ENCODE data around the gene VTI1A.
"Not testable (repeated sequence)": the region's sequence is repeated elsewhere in the genome, so short reads cannot be mapped to it uniquely, and the experiment has no call there.

VTI1A gene

DNA sequence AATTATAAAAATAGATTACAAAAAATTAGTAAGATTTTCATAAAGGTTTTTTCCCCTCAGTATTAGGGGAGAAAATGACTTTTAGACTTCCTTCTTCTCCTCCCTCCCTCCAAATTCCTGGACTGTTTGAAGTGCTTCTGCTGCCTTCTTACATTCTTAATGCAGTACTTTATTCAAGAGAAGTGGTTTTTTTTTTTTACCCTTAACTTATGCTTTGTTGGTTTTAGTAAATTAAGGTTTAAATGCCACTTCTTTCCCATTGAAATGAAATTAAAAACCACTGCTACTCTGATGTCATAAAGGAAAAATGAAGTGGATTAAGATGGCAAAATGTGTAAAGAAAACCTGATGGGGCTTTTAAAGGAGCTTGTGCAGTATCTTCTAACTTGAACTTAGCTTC lies 140.7 kb downstream of the VTI1A start:
- Histone ChIP-seq H3K4me2 (ENCODE audit: low read depth, low read length, poor library complexity, severe bottlenecking) (no peak overlapping the region), H3K9me2 (replicated peaks; ENCODE audit: low read depth, low read length) (no peaks in the 10 kb centered on the region), H3K79me2 (ENCODE audit: insufficient read depth, low read length) (no peaks in the 10 kb centered on the region), H3F3A (ENCODE audit: low read depth) (no peaks in the 10 kb centered on the region), H3K9ac (ENCODE audit: low read depth, low read length, poor library complexity, severe bottlenecking) (no peak overlapping the region), H4K20me1 (ENCODE audit: insufficient read depth, low read length, poor library complexity, severe bottlenecking) (no peaks in the 10 kb centered on the region), H3K4me3 (ENCODE audit: low read length, poor library complexity, severe bottlenecking) (no peak overlapping the region), H3K9me3 (ENCODE audit: insufficient read depth, low read depth, low read length) (no peaks in the 10 kb centered on the region), H3K4me1 (ENCODE audit: insufficient read depth, low read length, poor library complexity, severe bottlenecking) (no peaks in the 10 kb centered on the region), H3K36me3 (ENCODE audit: insufficient read depth, low read length) (no peaks in the 10 kb centered on the region; the same call in 1 of the 2 replicates), H3K27me3 (ENCODE audit: insufficient read depth, low read length, poor library complexity, severe bottlenecking) (no peaks in the 10 kb centered on the region), H2AFZ (ENCODE audit: low read length) (no peak overlapping the region)
- no peak for TF ChIP-seq EZH2phosphoT487 (IDR thresholded peaks at IDR 0.05; ENCODE audit: borderline replicate concordance)
- TF ChIP-seq, protein P1, sequence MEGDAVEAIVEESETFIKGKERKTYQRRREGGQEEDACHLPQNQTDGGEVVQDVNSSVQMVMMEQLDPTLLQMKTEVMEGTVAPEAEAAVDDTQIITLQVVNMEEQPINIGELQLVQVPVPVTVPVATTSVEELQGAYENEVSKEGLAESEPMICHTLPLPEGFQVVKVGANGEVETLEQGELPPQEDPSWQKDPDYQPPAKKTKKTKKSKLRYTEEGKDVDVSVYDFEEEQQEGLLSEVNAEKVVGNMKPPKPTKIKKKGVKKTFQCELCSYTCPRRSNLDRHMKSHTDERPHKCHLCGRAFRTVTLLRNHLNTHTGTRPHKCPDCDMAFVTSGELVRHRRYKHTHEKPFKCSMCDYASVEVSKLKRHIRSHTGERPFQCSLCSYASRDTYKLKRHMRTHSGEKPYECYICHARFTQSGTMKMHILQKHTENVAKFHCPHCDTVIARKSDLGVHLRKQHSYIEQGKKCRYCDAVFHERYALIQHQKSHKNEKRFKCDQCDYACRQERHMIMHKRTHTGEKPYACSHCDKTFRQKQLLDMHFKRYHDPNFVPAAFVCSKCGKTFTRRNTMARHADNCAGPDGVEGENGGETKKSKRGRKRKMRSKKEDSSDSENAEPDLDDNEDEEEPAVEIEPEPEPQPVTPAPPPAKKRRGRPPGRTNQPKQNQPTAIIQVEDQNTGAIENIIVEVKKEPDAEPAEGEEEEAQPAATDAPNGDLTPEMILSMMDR (conservative IDR thresholded peaks at IDR 0.05; ENCODE audit: low read length) = no peak

DNA sequence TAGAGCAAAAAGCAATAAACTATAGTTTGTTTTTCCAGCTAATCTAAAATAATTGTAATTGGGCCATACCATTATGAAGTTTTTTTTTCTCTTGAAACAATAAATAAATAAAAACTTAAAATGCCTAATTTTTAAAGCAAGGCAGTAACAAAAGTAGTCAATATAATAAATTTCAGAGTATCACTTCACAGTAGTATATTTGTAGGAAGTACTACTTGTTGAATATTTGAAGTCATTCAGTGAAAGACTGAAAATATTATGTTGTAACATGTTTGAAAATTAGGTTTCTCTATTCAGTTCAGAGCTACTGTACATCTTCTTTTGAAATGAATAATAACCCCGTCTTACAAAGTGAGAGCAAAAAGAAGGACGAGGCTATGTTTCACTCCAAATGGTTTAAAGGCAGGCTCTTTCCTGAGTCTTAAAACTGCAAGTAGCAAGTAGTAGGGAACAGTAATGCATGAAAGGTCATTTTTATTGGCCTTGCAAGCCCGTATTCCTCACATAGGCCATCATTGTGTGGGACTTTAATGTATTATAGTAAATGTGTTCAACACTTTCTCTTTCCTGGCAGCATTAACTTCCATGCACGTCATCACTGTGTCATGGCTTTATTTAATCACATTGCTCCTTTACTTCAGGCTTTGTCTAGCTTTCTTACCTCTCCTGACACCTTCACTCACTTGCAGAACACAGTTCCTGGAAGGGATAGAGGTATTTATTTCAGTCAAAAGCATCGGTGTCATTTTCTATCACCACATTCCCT lies 141.4 kb downstream of the VTI1A start:
- TF ChIP-seq, protein P1 (conservative IDR thresholded peaks at IDR 0.05; ENCODE audit: low read length) = no peak
- no peak for TF ChIP-seq EZH2phosphoT487 (IDR thresholded peaks at IDR 0.05; ENCODE audit: borderline replicate concordance)
- H4K20me1 ChIP-seq (ENCODE audit: insufficient read depth, low read length, poor library complexity, severe bottlenecking) = no peaks in the 10 kb centered on the region
- H3F3A ChIP-seq (ENCODE audit: low read depth) = no peaks in the 10 kb centered on the region
- H3K79me2 ChIP-seq (ENCODE audit: insufficient read depth, low read length) = no peaks in the 10 kb centered on the region
- H3K9me2 ChIP-seq (replicated peaks; ENCODE audit: low read depth, low read length) = no peaks in the 10 kb centered on the region
- H3K4me2 ChIP-seq (ENCODE audit: low read depth, low read length, poor library complexity, severe bottlenecking) = no peak overlapping the region
- no peaks in the 10 kb centered on the region for H3K27me3 ChIP-seq (ENCODE audit: insufficient read depth, low read length, poor library complexity, severe bottlenecking)
- H3K9me3 ChIP-seq (ENCODE audit: insufficient read depth, low read depth, low read length) = no peaks in the 10 kb centered on the region
- no peak overlapping the region for H3K4me3 ChIP-seq (ENCODE audit: low read length, poor library complexity, severe bottlenecking)
- no peaks in the 10 kb centered on the region; the same call in 1 of the 2 replicates for H3K36me3 ChIP-seq (ENCODE audit: insufficient read depth, low read length)
- H3K9ac ChIP-seq (ENCODE audit: low read depth, low read length, poor library complexity, severe bottlenecking) = no peak overlapping the region
- no peak overlapping the region for H2AFZ ChIP-seq (ENCODE audit: low read length)
- no peaks in the 10 kb centered on the region for H3K4me1 ChIP-seq (ENCODE audit: insufficient read depth, low read length, poor library complexity, severe bottlenecking)

DNA sequence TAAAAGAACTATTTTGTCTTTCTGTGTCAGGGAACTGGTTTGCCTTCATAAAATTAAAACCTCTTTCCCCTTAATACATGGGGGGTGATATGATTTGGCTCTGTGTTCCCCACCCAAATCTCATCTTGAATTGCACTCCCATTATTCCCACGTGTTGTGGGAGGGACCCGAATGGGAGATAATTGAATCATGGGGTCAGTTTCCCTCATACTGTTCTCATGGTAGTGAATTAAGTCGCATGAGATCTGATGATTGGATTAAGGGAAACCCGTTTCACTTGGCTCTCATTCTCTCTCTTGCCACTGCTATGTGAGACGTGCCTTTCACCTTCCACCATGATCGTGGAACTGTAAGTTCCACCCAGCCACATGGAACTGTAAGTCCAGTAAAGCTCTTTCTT lies 142.1 kb downstream of the VTI1A start:
- TF ChIP-seq EZH2phosphoT487 (IDR thresholded peaks at IDR 0.05; ENCODE audit: borderline replicate concordance) = no peak
- TF ChIP-seq, protein P1 (conservative IDR thresholded peaks at IDR 0.05; ENCODE audit: low read length) = no peak
- Histone ChIP-seq H3K4me1 (ENCODE audit: insufficient read depth, low read length, poor library complexity, severe bottlenecking) (no peaks in the 10 kb centered on the region), H3K9me3 (ENCODE audit: insufficient read depth, low read depth, low read length) (no peaks in the 10 kb centered on the region), H3K79me2 (ENCODE audit: insufficient read depth, low read length) (no peaks in the 10 kb centered on the region), H3K27me3 (ENCODE audit: insufficient read depth, low read length, poor library complexity, severe bottlenecking) (no peaks in the 10 kb centered on the region), H3K4me3 (ENCODE audit: low read length, poor library complexity, severe bottlenecking) (no peak overlapping the region), H3K4me2 (ENCODE audit: low read depth, low read length, poor library complexity, severe bottlenecking) (no peak overlapping the region), H3K9me2 (replicated peaks; ENCODE audit: low read depth, low read length) (no peaks in the 10 kb centered on the region), H3K36me3 (ENCODE audit: insufficient read depth, low read length) (no peaks in the 10 kb centered on the region; the same call in 1 of the 2 replicates), H3K9ac (ENCODE audit: low read depth, low read length, poor library complexity, severe bottlenecking) (no peak overlapping the region), H3F3A (ENCODE audit: low read depth) (no peaks in the 10 kb centered on the region), H4K20me1 (ENCODE audit: insufficient read depth, low read length, poor library complexity, severe bottlenecking) (no peaks in the 10 kb centered on the region), H2AFZ (ENCODE audit: low read length) (no peak overlapping the region)

DNA sequence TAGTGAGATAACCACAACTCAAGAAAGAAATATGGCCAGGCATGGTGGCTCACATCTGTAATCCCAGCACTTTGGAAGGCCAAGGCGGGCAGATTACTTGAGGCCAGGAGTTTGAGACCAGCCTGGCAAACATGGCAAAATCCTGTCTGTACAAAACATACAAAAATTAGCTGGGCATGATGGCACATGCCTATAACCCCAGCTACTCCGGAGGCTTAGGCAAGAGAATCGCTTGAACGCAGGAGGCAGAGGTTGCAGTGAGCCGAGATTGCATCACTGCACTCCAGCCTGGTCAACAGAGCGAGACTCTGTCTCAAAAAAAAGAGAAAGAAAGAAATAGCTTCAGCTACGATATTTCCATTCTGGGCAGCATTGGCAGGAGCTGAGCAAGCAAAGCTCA lies 143.8 kb downstream of the VTI1A start:
- H3K9me3 ChIP-seq (ENCODE audit: insufficient read depth, low read depth, low read length); H3K4me3 ChIP-seq (ENCODE audit: low read length, poor library complexity, severe bottlenecking): not testable (repeated sequence)

More for the DNA sequence above, 143.8 kb downstream of the VTI1A start:
- not testable (repeated sequence) for H3K4me1 ChIP-seq (ENCODE audit: insufficient read depth, low read length, poor library complexity, severe bottlenecking); H2AFZ ChIP-seq (ENCODE audit: low read length); H4K20me1 ChIP-seq (ENCODE audit: insufficient read depth, low read length, poor library complexity, severe bottlenecking); H3K9ac ChIP-seq (ENCODE audit: low read depth, low read length, poor library complexity, severe bottlenecking); H3K9me2 ChIP-seq (replicated peaks; ENCODE audit: low read depth, low read length); H3K27me3 ChIP-seq (ENCODE audit: insufficient read depth, low read length, poor library complexity, severe bottlenecking); H3K36me3 ChIP-seq (ENCODE audit: insufficient read depth, low read length); H3F3A ChIP-seq (ENCODE audit: low read depth); H3K4me2 ChIP-seq (ENCODE audit: low read depth, low read length, poor library complexity, severe bottlenecking); H3K79me2 ChIP-seq (ENCODE audit: insufficient read depth, low read length)

Data from Loucy (cell line).